ENCODE data around the gene CORO1A. TPM values are rescaled to one million over a fixed set of nuclear protein-coding genes. Genes with fewer than 3 reads are reported as not detected.
"Not testable (repeated sequence)": the region's sequence is repeated elsewhere in the genome, so short reads cannot be mapped to it uniquely, and the experiment has no call there.

The CORO1A gene
- total RNA-seq, 4 donors from 2014 or later, result 31.6 to 109 (median 50.0) TPM

- DNase-seq (ENCODE audit: low spot score) (no peak), ATAC-seq (ENCODE audit: low FRiP score) (no peak)
- TF ChIP-seq CTCF (IDR thresholded peaks at IDR 0.05), result no peak
Observed at GRCh38 chr16:30152517-30152916, 30.9 kb upstream of the CORO1A start.

- no peak for TF ChIP-seq CTCF (IDR thresholded peaks at IDR 0.05)
- DNase-seq (ENCODE audit: low spot score), result no peak
- ATAC-seq (ENCODE audit: low FRiP score), result no peak
Observed at GRCh38 chr16:30155188-30155587, 28.2 kb upstream of the CORO1A start.

GRCh38 chr16:30157214-30157613, 26.2 kb upstream of the CORO1A start:
- no peak for DNase-seq (ENCODE audit: low spot score)
- TF ChIP-seq CTCF (IDR thresholded peaks at IDR 0.05), result no peak
- ATAC-seq (ENCODE audit: low FRiP score), result no peak

GRCh38 chr16:30163538-30163937, 19.9 kb upstream of the CORO1A start:
- ATAC-seq (ENCODE audit: low FRiP score) (no peak), DNase-seq (ENCODE audit: low spot score) (no peak)
- TF ChIP-seq CTCF (IDR thresholded peaks at IDR 0.05), result no peak

GRCh38 chr16:30166202-30166902, 17.1 kb upstream of the CORO1A start:
- ATAC-seq (ENCODE audit: low FRiP score) (no peak), DNase-seq (ENCODE audit: low spot score) (no peak)
- no peak for TF ChIP-seq CTCF (IDR thresholded peaks at IDR 0.05)

- not testable (repeated sequence) for ATAC-seq (ENCODE audit: low FRiP score); DNase-seq (ENCODE audit: low spot score)
Observed at GRCh38 chr16:30168746-30169145, 14.7 kb upstream of the CORO1A start.

- ATAC-seq (ENCODE audit: low FRiP score); DNase-seq (ENCODE audit: low spot score): not testable (repeated sequence)
Observed at GRCh38 chr16:30169416-30169815, 14.0 kb upstream of the CORO1A start.

- not testable (repeated sequence) for ATAC-seq (ENCODE audit: low FRiP score); DNase-seq (ENCODE audit: low spot score)
Observed at GRCh38 chr16:30170145-30170544, 13.3 kb upstream of the CORO1A start.

- no peak for TF ChIP-seq CTCF (IDR thresholded peaks at IDR 0.05)
- DNase-seq (ENCODE audit: low spot score) (no peak), ATAC-seq (ENCODE audit: low FRiP score) (no peak)
Observed at GRCh38 chr16:30173054-30173453, 10.3 kb upstream of the CORO1A start.

GRCh38 chr16:30176876-30177275, 6.5 kb upstream of the CORO1A start:
- ATAC-seq (ENCODE audit: low FRiP score); DNase-seq (ENCODE audit: low spot score): not testable (repeated sequence)
